GM10266 (cell line): ENCODE data around the gene INO80.

Experiments
- DNase-seq: peaks from one replicate; pipeline ENCODE4 v3.0.0; 2012; ENCODE audit errors: extremely low spot score
- TF ChIP-seq, protein P1 (sequence below): IDR thresholded peaks from 2 replicates; pipeline ENCODE4 v1.5.1; 2012; ENCODE audit warnings: mild to moderate bottlenecking, low read depth; ENCODE audit not compliant: control insufficient read depth, insufficient read depth; ENCODE audit errors: missing control alignments

The INO80 gene

DNA sequence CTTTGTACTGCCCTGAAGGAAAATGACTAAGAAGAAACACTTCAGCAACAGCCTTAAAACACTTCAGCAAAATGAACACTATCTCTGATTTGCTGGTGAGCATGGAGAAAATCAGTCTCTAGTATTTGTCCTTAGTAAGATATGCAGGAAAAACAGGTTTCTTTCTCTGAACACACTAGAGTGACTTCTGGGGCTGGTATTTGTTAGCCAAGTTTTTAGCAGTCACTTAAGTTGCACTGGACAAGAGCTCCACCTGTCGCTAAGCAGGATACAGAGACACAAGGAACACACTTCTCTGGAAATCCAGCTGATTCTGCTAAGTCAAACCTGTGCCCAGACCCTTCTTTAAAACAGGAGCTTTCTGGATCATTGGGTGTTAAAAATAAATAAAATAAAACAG is 97.5 kb downstream of the INO80 start:
- DNase-seq = peak; percentile 6
- TF ChIP-seq, protein P1, sequence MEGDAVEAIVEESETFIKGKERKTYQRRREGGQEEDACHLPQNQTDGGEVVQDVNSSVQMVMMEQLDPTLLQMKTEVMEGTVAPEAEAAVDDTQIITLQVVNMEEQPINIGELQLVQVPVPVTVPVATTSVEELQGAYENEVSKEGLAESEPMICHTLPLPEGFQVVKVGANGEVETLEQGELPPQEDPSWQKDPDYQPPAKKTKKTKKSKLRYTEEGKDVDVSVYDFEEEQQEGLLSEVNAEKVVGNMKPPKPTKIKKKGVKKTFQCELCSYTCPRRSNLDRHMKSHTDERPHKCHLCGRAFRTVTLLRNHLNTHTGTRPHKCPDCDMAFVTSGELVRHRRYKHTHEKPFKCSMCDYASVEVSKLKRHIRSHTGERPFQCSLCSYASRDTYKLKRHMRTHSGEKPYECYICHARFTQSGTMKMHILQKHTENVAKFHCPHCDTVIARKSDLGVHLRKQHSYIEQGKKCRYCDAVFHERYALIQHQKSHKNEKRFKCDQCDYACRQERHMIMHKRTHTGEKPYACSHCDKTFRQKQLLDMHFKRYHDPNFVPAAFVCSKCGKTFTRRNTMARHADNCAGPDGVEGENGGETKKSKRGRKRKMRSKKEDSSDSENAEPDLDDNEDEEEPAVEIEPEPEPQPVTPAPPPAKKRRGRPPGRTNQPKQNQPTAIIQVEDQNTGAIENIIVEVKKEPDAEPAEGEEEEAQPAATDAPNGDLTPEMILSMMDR = peak; percentile 31

GRCh38 chr15:41017066-41017735 is 98.9 kb downstream of the INO80 start:
- TF ChIP-seq, protein P1 = no peak
- no peak for DNase-seq

DNA sequence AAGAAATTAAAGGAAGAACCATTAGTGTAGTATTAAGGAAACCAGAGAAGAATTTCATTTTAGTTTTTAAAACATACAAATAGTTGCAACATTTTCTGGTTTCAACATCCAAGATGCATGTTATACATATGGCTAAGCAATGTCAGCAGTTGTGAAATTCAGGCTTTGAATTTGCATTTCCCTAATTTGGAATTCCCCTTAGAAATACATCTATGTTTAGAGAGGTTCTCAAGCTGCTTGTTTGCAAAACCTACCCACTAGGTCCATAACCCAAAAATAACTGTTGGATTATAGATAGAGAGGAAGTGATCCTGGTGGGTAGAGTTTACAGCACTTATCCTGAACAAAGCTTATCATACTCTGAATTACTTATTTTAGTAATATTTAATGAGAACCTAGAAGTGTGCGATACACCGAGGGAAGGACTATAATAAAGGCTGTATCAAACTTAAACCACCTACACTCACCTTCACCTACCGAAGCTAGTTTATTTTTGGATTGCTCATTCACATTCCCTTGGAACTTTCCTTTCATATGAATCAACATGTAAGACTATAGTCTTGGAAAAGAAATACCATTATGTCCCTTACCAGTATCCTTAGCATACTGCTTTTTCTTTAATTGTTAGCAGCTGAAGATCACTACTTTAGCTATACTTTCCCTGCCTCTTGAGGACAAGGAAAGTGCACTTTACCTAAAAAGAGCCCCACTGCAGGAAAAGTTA is 102.2 kb downstream of the INO80 start:
- TF ChIP-seq, protein P1 = no peak
- DNase-seq = peak; percentile 43

DNA sequence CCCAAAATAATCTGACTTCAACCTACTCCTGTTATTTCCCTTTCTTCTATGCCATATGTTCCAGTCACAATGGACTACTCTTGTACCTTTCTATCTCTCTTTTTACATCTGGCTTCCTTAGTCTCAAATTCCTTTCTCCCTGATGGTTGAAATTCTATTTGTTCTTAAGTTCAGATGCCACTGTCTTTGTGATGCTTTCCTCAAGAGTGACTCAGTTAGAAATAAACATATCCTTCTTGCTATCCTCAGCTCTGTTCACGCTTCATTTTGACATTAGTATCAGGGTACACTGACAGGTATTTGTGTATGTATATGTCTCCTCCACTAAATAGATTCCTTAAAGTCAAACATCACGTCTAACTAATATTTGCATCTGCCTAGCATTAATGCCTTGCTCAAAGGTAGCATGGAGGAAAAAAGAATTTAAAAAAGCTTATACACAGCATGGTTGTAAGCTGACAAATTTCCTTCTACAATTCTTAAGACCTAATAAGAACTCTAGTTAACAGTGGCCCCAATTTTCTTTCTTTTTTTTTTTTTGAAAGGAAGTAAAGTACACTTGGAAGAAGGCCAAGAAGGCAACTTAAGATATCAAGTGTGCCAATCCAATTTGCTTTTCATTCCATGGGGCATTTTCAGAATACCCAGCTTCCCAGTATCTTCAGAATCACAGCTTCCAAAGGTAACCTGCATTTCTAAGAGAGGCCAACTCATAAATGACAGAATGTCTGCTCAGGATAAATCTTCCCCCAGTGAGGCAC is 104.8 kb downstream of the INO80 start:
- no peak for DNase-seq
- TF ChIP-seq, protein P1 = no peak

GRCh38 chr15:41010345-41010744 is 105.7 kb downstream of the INO80 start:
- TF ChIP-seq, protein P1 = no peak
- no peak for DNase-seq

- DNase-seq = no peak
Observed at GRCh38 chr15:41006479-41006878, 109.6 kb downstream of the INO80 start.

More at GRCh38 chr15:41006479-41006878, 109.6 kb downstream of the INO80 start:
- TF ChIP-seq, protein P1 = no peak
